ENCODE results near the gene OTOGL.

DNA sequence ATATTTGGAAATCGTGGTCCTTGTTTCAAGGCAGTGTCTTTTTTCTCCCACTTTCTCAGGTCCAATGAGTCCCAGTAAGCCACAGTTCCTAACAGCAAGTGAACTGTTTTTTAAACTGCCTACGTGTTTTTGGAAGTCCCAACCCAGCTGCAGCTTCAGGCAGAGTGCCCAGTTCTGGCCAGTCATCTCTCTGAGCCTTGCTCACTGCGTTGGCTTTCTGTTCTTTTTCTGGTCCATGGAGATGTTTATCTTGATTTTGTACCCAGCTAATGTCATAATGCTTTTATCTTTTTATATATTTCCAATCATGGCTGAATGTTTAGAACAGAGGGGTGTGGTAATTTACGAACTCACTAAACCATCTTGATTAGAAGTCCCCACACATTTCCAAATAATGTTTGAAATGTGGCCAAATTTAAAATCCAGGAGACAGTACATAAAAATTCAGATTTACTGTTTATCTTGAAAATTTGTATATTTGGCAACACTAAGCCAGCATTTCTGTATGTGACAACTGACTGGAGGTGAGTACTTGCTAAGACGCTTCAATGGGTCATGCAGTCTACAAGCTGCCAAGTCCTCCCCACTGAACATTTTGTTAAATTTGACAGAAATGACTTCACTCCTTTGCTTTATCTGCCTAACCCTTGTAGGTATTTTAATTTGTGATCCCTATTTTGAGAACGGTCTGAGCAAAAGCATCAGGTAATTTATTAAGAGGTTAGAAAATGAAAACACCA, 46.1 kb upstream of the OTOGL start:
- TF ChIP-seq, protein P1, sequence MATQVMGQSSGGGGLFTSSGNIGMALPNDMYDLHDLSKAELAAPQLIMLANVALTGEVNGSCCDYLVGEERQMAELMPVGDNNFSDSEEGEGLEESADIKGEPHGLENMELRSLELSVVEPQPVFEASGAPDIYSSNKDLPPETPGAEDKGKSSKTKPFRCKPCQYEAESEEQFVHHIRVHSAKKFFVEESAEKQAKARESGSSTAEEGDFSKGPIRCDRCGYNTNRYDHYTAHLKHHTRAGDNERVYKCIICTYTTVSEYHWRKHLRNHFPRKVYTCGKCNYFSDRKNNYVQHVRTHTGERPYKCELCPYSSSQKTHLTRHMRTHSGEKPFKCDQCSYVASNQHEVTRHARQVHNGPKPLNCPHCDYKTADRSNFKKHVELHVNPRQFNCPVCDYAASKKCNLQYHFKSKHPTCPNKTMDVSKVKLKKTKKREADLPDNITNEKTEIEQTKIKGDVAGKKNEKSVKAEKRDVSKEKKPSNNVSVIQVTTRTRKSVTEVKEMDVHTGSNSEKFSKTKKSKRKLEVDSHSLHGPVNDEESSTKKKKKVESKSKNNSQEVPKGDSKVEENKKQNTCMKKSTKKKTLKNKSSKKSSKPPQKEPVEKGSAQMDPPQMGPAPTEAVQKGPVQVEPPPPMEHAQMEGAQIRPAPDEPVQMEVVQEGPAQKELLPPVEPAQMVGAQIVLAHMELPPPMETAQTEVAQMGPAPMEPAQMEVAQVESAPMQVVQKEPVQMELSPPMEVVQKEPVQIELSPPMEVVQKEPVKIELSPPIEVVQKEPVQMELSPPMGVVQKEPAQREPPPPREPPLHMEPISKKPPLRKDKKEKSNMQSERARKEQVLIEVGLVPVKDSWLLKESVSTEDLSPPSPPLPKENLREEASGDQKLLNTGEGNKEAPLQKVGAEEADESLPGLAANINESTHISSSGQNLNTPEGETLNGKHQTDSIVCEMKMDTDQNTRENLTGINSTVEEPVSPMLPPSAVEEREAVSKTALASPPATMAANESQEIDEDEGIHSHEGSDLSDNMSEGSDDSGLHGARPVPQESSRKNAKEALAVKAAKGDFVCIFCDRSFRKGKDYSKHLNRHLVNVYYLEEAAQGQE (IDR thresholded peaks at IDR 0.05; ENCODE audit: insufficient read depth in 1 of 2, low read depth in 2 of 2, low read length in 2 of 2): no peak
- TF ChIP-seq SIN3A (IDR thresholded peaks at IDR 0.05; ENCODE audit: borderline replicate concordance, insufficient read depth, low read length): no peak
